ENCODE measurements around the gene FASN. TPM values are rescaled to one million over a fixed set of nuclear protein-coding genes. Genes with fewer than 3 reads are reported as not detected.

The FASN gene
- total and polyA plus RNA-seq, 2 of the 13 experiments (the other 11 are each of a cell fraction or from before 2014, with no cell fraction given) = 51.7 to 101 TPM

GRCh38 chr17:82098939-82099763, 1.1 kb upstream of the FASN start (continued):
- TF ChIP-seq ZXDC (CRISPR knock-in tag; IDR thresholded peaks at IDR 0.05) (no peak), ZNF776 (CRISPR knock-in tag; IDR thresholded peaks at IDR 0.05) (peak; percentile 88), ZNF180 (CRISPR knock-in tag; IDR thresholded peaks at IDR 0.05; ENCODE audit: borderline replicate concordance, low read depth) (no peak), ZNF768 (CRISPR knock-in tag; IDR thresholded peaks at IDR 0.05) (peak; percentile 62), GATA4 (IDR thresholded peaks at IDR 0.05; ENCODE audit: borderline replicate concordance, low read depth) (no peak), TBX2 (CRISPR knock-in tag; IDR thresholded peaks at IDR 0.05; ENCODE audit: borderline replicate concordance) (no peak), IRF1 (CRISPR knock-in tag; IDR thresholded peaks at IDR 0.05; ENCODE audit: low read depth) (no peak), ZFP62 (CRISPR knock-in tag; IDR thresholded peaks at IDR 0.05) (no peak), KDM1A (CRISPR knock-in tag; IDR thresholded peaks at IDR 0.05) (no peak), RAD21 (CRISPR knock-in tag; IDR thresholded peaks at IDR 0.05) (peak; percentile 45; the same call in 1 of the 2 replicates), ZNF570 (CRISPR knock-in tag; IDR thresholded peaks at IDR 0.05; ENCODE audit: borderline replicate concordance) (no peak), KDM2A (CRISPR knock-in tag; IDR thresholded peaks at IDR 0.05; ENCODE audit: borderline replicate concordance, low read depth) (peak; percentile 82), TCF12 (IDR thresholded peaks at IDR 0.05) (no peak), TCF12 (CRISPR knock-in tag; IDR thresholded peaks at IDR 0.05) (no peak; the same call in none of the 2 replicates), ZNF224 (CRISPR knock-in tag; IDR thresholded peaks at IDR 0.05) (no peak), FIP1L1 (IDR thresholded peaks at IDR 0.05; ENCODE audit: borderline replicate concordance, insufficient read depth, low read depth, low read length) (no peak), MED1 (CRISPR knock-in tag; IDR thresholded peaks at IDR 0.05) (peak; percentile 60; the same call in 1 of the 2 replicates)
- TF ChIP-seq, protein P1, sequence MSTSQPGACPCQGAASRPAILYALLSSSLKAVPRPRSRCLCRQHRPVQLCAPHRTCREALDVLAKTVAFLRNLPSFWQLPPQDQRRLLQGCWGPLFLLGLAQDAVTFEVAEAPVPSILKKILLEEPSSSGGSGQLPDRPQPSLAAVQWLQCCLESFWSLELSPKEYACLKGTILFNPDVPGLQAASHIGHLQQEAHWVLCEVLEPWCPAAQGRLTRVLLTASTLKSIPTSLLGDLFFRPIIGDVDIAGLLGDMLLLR (CRISPR knock-in tag; IDR thresholded peaks at IDR 0.05) = no peak
- TF ChIP-seq, protein P2, sequence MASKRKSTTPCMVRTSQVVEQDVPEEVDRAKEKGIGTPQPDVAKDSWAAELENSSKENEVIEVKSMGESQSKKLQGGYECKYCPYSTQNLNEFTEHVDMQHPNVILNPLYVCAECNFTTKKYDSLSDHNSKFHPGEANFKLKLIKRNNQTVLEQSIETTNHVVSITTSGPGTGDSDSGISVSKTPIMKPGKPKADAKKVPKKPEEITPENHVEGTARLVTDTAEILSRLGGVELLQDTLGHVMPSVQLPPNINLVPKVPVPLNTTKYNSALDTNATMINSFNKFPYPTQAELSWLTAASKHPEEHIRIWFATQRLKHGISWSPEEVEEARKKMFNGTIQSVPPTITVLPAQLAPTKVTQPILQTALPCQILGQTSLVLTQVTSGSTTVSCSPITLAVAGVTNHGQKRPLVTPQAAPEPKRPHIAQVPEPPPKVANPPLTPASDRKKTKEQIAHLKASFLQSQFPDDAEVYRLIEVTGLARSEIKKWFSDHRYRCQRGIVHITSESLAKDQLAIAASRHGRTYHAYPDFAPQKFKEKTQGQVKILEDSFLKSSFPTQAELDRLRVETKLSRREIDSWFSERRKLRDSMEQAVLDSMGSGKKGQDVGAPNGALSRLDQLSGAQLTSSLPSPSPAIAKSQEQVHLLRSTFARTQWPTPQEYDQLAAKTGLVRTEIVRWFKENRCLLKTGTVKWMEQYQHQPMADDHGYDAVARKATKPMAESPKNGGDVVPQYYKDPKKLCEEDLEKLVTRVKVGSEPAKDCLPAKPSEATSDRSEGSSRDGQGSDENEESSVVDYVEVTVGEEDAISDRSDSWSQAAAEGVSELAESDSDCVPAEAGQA (IDR thresholded peaks at IDR 0.05; ENCODE audit: low read depth) = peak; percentile 49; the same call in 1 of the 2 replicates
- TF ChIP-seq, protein P2 (CRISPR knock-in tag; IDR thresholded peaks at IDR 0.05; ENCODE audit: borderline replicate concordance) = no peak; the same call in 1 of the 2 replicates

Measured in HepG2 (cell line).